HCT116 (cell line): ENCODE measurements around the gene ENDOG. TPM values are rescaled to one million over a fixed set of nuclear protein-coding genes. Genes with fewer than 3 reads are reported as not detected.

Experiments
- ATAC-seq: fragments of 200-7000 bp; cut with Tn5 transposase; 2 replicates; pipeline ENCODE4 v1.9.1; 2020; ENCODE audit warnings: mild to moderate bottlenecking, moderate library complexity
- BruUV-seq: library from RNA; stranded (reverse); fragments of 400-500 nt; replicated peaks from 2 replicates; lab custom pipeline; 2021; lab: Mats Ljungman, UMichigan
- CTCF ChIA-PET: fragments of 300-600 bp; sonication (Branson Sonifier 250); formaldehyde crosslinking; loops from one replicate; lab custom pipeline; 2021; ENCODE audit warnings: antibody characterized with exemption; lab: Charles Lee
- POLR2A ChIA-PET: fragments of 300-600, 350-600 bp; sonication (Branson Sonifier 250); formaldehyde crosslinking; loops from one replicate; lab custom pipeline; 2021; ENCODE audit warnings: antibody characterized with exemption; lab: Charles Lee
- RAD21 ChIA-PET, 2 experiments: fragments of 300-600 bp; sonication (Branson Sonifier 250); formaldehyde crosslinking; loops; one replicate each; lab custom pipeline; 2023; ENCODE audit warnings: low total read pairs in 2 of 2; ENCODE audit not compliant: uncharacterized antibody in 2 of 2, unreplicated experiment in 2 of 2, low non-redundant PET in 1 of 2; lab: Charles Lee
- DNase-seq: peaks from one replicate; pipeline ENCODE4 v3.0.0-alpha.2; 2010; ENCODE audit warnings: low read depth, low spot score
- H2AFZ ChIP-seq: fragments of 200-600 bp; shearing (Covaris generic), sonication (generic); 2 replicates; pipeline ENCODE4 v1.6.1; 2017; ENCODE audit warnings: low read depth, mixed run types, mixed read lengths, antibody characterized with exemption, low read length; ENCODE audit not compliant: poor library complexity, severe bottlenecking
- H3K27ac ChIP-seq: 2 replicates; pipeline ENCODE4 v1.5.1; 2012; ENCODE audit warnings: low read depth, low read length
- H3K27me3 ChIP-seq: fragments of 200-600 bp; sonication (generic); 2 replicates; pipeline ENCODE4 v1.6.1; 2016; ENCODE audit warnings: mixed run types, low read length, mixed read lengths; ENCODE audit not compliant: insufficient read depth
- H3K36me3 ChIP-seq, 2 experiments: fragments of 200-500 bp in 1 of 2; fragments of 200-600 bp in 1 of 2; sonication (Bioruptor generic) in 1 of 2; sonication (generic) in 1 of 2; 2 replicates each; pipeline versions ENCODE4 v1.5.1 to v1.6.1; 2014 to 2016; ENCODE audit warnings: low read length in 2 of 2, inconsistent platforms in 1 of 2, mixed read lengths in 1 of 2, mixed run types in 1 of 2; ENCODE audit not compliant: insufficient read depth in 2 of 2, control insufficient read depth in 1 of 2
- H3K4me1 ChIP-seq, 2 experiments: fragments of 200-600 bp in 1 of 2; sonication (generic) in 1 of 2; 2 replicates each; pipeline versions ENCODE4 v1.5.1 to v1.6.1; 2012 to 2017; ENCODE audit warnings: low read length in 2 of 2, inconsistent platforms in 1 of 2, mild to moderate bottlenecking in 1 of 2, mixed read lengths in 1 of 2, mixed run types in 1 of 2, moderate library complexity in 1 of 2; ENCODE audit not compliant: insufficient read depth in 2 of 2, control insufficient read depth in 1 of 2
- H3K4me2 ChIP-seq: fragments of 200-600 bp; sonication (generic); 2 replicates; pipeline ENCODE4 v1.6.1; 2017; ENCODE audit warnings: mixed run types, low read length, mixed read lengths
- H3K4me3 ChIP-seq, 2 experiments: fragments of 200-600 bp in 1 of 2; sonication (generic) in 1 of 2; replicated peaks in 1 of 2; 2 replicates each; pipeline ENCODE4 v1.5.1; 2011 to 2016; ENCODE audit warnings: low read length in 2 of 2, control low read depth in 1 of 2, low read depth in 1 of 2, mild to moderate bottlenecking in 1 of 2, mixed read lengths in 1 of 2, mixed run types in 1 of 2
- H3K79me2 ChIP-seq: fragments of 200-600 bp; sonication (generic); 2 replicates; pipeline ENCODE4 v1.6.1; 2017; ENCODE audit warnings: mild to moderate bottlenecking, mixed run types, low read length, moderate library complexity, mixed read lengths; ENCODE audit not compliant: insufficient read depth
- H3K9ac ChIP-seq: fragments of 200-600 bp; sonication (generic); 2 replicates; pipeline ENCODE4 v1.6.1; 2016; ENCODE audit warnings: low read length, mixed read lengths
- H3K9me2 ChIP-seq: fragments of 200-600 bp; sonication (generic), shearing (Covaris generic); 2 replicates; pipeline ENCODE4 v1.6.1; 2017; ENCODE audit warnings: mixed run types, mild to moderate bottlenecking, moderate library complexity; ENCODE audit not compliant: insufficient read depth
- H3K9me3 ChIP-seq, 2 experiments: fragments of 200-500 bp in 1 of 2; fragments of 200-600 bp in 1 of 2; sonication (Bioruptor generic) in 1 of 2; sonication (generic) in 1 of 2; 2 replicates each; pipeline ENCODE4 v1.6.1; 2014 to 2017; ENCODE audit warnings: low read length in 2 of 2, mixed read lengths in 2 of 2, inconsistent platforms in 1 of 2, low read depth in 1 of 2, mild to moderate bottlenecking in 1 of 2, mixed run types in 1 of 2, moderate library complexity in 1 of 2; ENCODE audit not compliant: control insufficient read depth in 1 of 2, insufficient read depth in 1 of 2
- H4K20me1 ChIP-seq: fragments of 200-600 bp; sonication (generic), shearing (Covaris generic); 2 replicates; pipeline ENCODE4 v1.6.1; 2017; ENCODE audit warnings: mixed run types, mild to moderate bottlenecking, moderate library complexity; ENCODE audit not compliant: insufficient read depth
- CBX3 ChIP-seq: IDR thresholded peaks from 2 replicates; pipeline ENCODE4 v1.6.1; 2012; ENCODE audit warnings: low read depth
- CEBPB ChIP-seq: IDR thresholded peaks from 2 replicates; pipeline ENCODE4 v1.6.1; 2012; ENCODE audit warnings: low read depth
- EGR1 ChIP-seq: IDR thresholded peaks from 2 replicates; pipeline ENCODE4 v1.6.1; 2012; ENCODE audit warnings: low read depth
- EZH2phosphoT487 ChIP-seq: fragments of 200-600 bp; IDR thresholded peaks from 2 replicates; pipeline ENCODE4 v1.6.1; 2018; ENCODE audit warnings: antibody characterized with exemption, borderline replicate concordance
- RAD21 ChIP-seq: IDR thresholded peaks from 2 replicates; pipeline ENCODE4 v1.6.1; 2012; ENCODE audit warnings: low read depth, mild to moderate bottlenecking
- SRF ChIP-seq: IDR thresholded peaks from 2 replicates; pipeline ENCODE4 v1.6.1; 2012; ENCODE audit warnings: low read depth
- YY1 ChIP-seq: IDR thresholded peaks from 2 replicates; pipeline ENCODE4 v1.6.1; 2011; ENCODE audit warnings: low read length, low read depth, moderate library complexity, mild to moderate bottlenecking; ENCODE audit not compliant: insufficient replicate concordance; ENCODE audit errors: extremely low read depth
- ZFX ChIP-seq: fragments of 450-650 bp; IDR thresholded peaks from 2 replicates; pipeline ENCODE4 v1.6.1; 2017
- ZNF274 ChIP-seq: fragments of 200-500 bp; sonication (Bioruptor generic); IDR thresholded peaks from 2 replicates; pipeline ENCODE4 v1.6.1; 2014; ENCODE audit warnings: mild to moderate bottlenecking, low read depth, low read length, inconsistent platforms
- intact Hi-C: fragments of 100-400 bp; cut with micrococcal nuclease; formaldehyde crosslinking; loops from 2 replicates; pipeline ENCODE4 v1.10.0; 2022
- total RNA-seq: library from RNA; stranded (reverse); gene quantifications from one replicate; pipeline ENCODE4 v1.2.1, GENCODE V29; 2021; ENCODE audit not compliant: unreplicated experiment
- TF ChIP-seq, protein P1 (sequence below): IDR thresholded peaks from 2 replicates; pipeline ENCODE4 v1.6.1; 2011; ENCODE audit warnings: mild to moderate bottlenecking, low read length, moderate library complexity; ENCODE audit not compliant: insufficient replicate concordance; ENCODE audit errors: extremely low read depth
- TF ChIP-seq, protein P2 (sequence below), 3 experiments: fragments of 200-600 bp in 1 of 3; sonication (generic) in 1 of 3; IDR thresholded peaks in 2 of 3; conservative IDR thresholded peaks in 1 of 3; 2 replicates each; pipeline ENCODE4 v1.5.1; 2012 to 2017; ENCODE audit warnings: low read depth in 2 of 3, low read length in 2 of 3, antibody characterized with exemption in 1 of 3, borderline replicate concordance in 1 of 3, control low read depth in 1 of 3, mild to moderate bottlenecking in 1 of 3, mixed read lengths in 1 of 3, mixed run types in 1 of 3, moderate library complexity in 1 of 3; ENCODE audit not compliant: insufficient read depth in 1 of 3
- TF ChIP-seq, protein P3 (sequence below): IDR thresholded peaks from 2 replicates; pipeline ENCODE4 v1.6.1; 2012
- TF ChIP-seq, protein P4 (sequence below): IDR thresholded peaks from 2 replicates; pipeline ENCODE4 v1.6.1; 2012; ENCODE audit warnings: low read depth

Gene ENDOG
- total RNA-seq, 1 experiment from 2014 or later: 27.2 TPM

DNA sequence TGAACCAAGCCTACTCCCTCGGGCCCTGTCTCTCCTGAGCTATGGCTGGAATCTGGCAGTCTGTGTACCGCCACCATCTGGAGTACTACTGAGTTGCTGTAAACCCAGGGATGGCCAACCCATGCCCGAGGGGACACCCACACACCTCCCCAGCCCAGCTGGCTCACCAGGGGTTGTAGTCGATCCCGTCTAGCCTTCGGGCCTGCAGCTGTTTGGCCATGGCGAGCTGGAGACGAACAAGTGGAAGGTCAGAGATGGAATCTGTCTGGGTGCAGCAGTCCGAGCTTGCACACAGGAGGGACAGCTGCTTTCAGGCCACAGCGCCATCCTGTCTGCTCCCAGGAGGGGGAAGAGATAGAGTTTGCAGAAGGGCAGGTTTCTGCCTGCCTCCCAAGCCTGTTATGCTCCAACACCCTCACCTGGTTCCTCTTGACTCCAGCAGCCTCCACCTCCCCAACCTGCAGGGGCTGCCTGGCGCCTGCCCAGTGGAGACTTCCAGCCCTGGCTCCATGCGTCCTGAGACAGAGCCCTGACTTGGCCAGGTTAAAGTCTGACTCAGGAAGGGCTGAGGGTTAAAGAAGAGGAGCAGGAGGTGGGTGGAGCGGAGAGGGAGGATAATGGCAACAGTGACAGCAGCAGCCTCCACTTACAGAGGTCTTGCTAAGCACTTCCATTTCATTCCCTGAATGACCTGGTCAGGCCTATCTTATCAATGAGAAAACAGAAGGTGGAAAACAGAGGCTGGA lies 27.1 kb downstream of the ENDOG start:
- no peaks in the 10 kb centered on the region for H3K9me2 ChIP-seq
- CTCF ChIA-PET: interaction anchor here (1.3 to 2.0 kb wide), 2 partner anchors 27 to 210 kb away, joined by 3 to 8 read pairs; partner anchors contain the start of gene ENDOG
- DNase-seq: no peak

More for the DNA sequence above, 27.1 kb downstream of the ENDOG start:
- no TSS peak for BruUV-seq
- Histone ChIP-seq H3K27ac (no peak overlapping the region), H3K79me2 (0 out of 2 replicates have a peak, but pooled peaks cover 4% of the 10 kb centered on the region)
- intact Hi-C loops: no loop called here
- TF ChIP-seq ZFX (no peak), EGR1 (no peak), SRF (no peak), RAD21 (no peak), CBX3 (no peak), CEBPB (no peak), ZNF274 (no peak), YY1 (no peak), EZH2phosphoT487 (no peak)
- TF ChIP-seq, protein P1, sequence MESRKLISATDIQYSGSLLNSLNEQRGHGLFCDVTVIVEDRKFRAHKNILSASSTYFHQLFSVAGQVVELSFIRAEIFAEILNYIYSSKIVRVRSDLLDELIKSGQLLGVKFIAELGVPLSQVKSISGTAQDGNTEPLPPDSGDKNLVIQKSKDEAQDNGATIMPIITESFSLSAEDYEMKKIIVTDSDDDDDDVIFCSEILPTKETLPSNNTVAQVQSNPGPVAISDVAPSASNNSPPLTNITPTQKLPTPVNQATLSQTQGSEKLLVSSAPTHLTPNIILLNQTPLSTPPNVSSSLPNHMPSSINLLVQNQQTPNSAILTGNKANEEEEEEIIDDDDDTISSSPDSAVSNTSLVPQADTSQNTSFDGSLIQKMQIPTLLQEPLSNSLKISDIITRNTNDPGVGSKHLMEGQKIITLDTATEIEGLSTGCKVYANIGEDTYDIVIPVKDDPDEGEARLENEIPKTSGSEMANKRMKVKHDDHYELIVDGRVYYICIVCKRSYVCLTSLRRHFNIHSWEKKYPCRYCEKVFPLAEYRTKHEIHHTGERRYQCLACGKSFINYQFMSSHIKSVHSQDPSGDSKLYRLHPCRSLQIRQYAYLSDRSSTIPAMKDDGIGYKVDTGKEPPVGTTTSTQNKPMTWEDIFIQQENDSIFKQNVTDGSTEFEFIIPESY: no peak
- TF ChIP-seq, protein P2, sequence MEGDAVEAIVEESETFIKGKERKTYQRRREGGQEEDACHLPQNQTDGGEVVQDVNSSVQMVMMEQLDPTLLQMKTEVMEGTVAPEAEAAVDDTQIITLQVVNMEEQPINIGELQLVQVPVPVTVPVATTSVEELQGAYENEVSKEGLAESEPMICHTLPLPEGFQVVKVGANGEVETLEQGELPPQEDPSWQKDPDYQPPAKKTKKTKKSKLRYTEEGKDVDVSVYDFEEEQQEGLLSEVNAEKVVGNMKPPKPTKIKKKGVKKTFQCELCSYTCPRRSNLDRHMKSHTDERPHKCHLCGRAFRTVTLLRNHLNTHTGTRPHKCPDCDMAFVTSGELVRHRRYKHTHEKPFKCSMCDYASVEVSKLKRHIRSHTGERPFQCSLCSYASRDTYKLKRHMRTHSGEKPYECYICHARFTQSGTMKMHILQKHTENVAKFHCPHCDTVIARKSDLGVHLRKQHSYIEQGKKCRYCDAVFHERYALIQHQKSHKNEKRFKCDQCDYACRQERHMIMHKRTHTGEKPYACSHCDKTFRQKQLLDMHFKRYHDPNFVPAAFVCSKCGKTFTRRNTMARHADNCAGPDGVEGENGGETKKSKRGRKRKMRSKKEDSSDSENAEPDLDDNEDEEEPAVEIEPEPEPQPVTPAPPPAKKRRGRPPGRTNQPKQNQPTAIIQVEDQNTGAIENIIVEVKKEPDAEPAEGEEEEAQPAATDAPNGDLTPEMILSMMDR (IDR thresholded peaks at IDR 0.05 in 2 of 3, conservative IDR thresholded peaks at IDR 0.05 in 1 of 3; ENCODE audit: borderline replicate concordance in 1 of 3, insufficient read depth in 1 of 3, low read depth in 2 of 3, low read length in 2 of 3): no peak
- TF ChIP-seq, protein P3, sequence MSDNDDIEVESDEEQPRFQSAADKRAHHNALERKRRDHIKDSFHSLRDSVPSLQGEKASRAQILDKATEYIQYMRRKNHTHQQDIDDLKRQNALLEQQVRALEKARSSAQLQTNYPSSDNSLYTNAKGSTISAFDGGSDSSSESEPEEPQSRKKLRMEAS: no peak
- TF ChIP-seq, protein P4, sequence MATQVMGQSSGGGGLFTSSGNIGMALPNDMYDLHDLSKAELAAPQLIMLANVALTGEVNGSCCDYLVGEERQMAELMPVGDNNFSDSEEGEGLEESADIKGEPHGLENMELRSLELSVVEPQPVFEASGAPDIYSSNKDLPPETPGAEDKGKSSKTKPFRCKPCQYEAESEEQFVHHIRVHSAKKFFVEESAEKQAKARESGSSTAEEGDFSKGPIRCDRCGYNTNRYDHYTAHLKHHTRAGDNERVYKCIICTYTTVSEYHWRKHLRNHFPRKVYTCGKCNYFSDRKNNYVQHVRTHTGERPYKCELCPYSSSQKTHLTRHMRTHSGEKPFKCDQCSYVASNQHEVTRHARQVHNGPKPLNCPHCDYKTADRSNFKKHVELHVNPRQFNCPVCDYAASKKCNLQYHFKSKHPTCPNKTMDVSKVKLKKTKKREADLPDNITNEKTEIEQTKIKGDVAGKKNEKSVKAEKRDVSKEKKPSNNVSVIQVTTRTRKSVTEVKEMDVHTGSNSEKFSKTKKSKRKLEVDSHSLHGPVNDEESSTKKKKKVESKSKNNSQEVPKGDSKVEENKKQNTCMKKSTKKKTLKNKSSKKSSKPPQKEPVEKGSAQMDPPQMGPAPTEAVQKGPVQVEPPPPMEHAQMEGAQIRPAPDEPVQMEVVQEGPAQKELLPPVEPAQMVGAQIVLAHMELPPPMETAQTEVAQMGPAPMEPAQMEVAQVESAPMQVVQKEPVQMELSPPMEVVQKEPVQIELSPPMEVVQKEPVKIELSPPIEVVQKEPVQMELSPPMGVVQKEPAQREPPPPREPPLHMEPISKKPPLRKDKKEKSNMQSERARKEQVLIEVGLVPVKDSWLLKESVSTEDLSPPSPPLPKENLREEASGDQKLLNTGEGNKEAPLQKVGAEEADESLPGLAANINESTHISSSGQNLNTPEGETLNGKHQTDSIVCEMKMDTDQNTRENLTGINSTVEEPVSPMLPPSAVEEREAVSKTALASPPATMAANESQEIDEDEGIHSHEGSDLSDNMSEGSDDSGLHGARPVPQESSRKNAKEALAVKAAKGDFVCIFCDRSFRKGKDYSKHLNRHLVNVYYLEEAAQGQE: no peak
- TF ChIP-seq, all 23 proteins: peak for 0
- H3K4me2 ChIP-seq: no peak overlapping the region
- RAD21 ChIA-PET: interaction anchor here in 1 of 2 experiments (0.5 kb wide), 1 partner anchor 79 kb away, joined by 3 read pairs; no protein-coding TSS in a partner anchor
- POLR2A ChIA-PET: no interaction called here
- H3K27me3 ChIP-seq: no peaks in the 10 kb centered on the region
- H3K9me3 ChIP-seq: peaks cover 7 to 10% of the 10 kb centered on the region in 2 experiments; a peak in 2 of 4 replicates
- no peak overlapping the region for H3K4me3 ChIP-seq
- no peak overlapping the region for H3K9ac ChIP-seq
- no peaks in the 10 kb centered on the region for H3K36me3 ChIP-seq
- peak; percentile 65 for ATAC-seq
- H4K20me1 ChIP-seq: no peaks in the 10 kb centered on the region
- H2AFZ ChIP-seq: no peak overlapping the region
- no peaks in the 10 kb centered on the region for H3K4me1 ChIP-seq
